DOHH2 (cell line): ENCODE data around the gene CFAP46.

Source experiments
- EZH2phosphoT487 ChIP-seq: fragments of 200-600 bp; sonication (generic); IDR thresholded peaks from 2 replicates; pipeline ENCODE4 v1.6.1; 2017; ENCODE audit warnings: borderline replicate concordance, mild to moderate bottlenecking, antibody characterized with exemption, low read length, moderate library complexity, mixed read lengths
- TF ChIP-seq, protein P1 (sequence below): fragments of 200-600 bp; sonication (generic); IDR thresholded peaks from one replicate; pipeline ENCODE4 v1.5.1; 2014; ENCODE audit warnings: antibody characterized with exemption, mild to moderate bottlenecking, low read depth, low read length; ENCODE audit not compliant: poor library complexity, severe bottlenecking

DNA sequence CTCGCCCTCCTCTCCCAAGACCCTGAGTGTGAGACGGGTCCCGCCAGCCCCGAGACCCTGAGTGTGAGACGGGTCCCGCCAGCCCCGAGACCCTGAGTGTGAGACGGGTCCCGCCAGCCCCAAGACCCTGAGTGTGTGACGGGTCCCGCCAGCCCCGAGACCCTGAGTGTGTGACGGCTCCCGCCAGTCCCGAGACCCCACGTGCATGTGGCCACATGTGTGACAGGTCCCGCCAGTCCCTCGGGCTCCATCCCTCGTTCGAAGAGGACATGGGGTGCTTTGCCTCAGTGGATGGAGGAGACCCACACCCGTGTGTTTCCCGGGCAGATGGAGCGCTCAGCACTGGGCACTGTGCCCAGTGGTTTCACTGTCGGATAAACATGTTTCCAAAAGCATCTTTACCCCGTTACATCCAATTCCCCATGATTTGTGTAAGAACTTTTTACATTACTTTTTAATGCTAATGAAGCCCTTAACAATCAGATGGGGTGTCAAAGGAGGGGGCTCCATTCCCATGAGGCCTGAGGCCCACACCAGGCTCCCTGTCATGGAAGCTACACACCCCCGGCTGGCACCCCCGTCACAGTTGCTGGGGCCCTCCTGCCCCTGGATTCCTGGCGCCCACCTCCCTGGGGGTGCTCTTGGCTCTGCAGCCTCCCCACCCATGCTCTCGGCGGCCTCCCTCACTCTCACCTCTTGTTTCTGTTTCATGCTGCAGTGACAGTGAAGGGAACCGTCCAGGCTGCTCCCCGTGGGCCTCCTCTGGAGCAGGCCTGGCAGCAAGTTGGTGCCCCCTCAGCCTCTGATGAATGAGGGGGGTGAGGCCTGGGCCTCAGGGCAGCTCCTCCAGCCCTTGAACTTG is 48.5 kb upstream of the CFAP46 start:
- TF ChIP-seq, protein P1, sequence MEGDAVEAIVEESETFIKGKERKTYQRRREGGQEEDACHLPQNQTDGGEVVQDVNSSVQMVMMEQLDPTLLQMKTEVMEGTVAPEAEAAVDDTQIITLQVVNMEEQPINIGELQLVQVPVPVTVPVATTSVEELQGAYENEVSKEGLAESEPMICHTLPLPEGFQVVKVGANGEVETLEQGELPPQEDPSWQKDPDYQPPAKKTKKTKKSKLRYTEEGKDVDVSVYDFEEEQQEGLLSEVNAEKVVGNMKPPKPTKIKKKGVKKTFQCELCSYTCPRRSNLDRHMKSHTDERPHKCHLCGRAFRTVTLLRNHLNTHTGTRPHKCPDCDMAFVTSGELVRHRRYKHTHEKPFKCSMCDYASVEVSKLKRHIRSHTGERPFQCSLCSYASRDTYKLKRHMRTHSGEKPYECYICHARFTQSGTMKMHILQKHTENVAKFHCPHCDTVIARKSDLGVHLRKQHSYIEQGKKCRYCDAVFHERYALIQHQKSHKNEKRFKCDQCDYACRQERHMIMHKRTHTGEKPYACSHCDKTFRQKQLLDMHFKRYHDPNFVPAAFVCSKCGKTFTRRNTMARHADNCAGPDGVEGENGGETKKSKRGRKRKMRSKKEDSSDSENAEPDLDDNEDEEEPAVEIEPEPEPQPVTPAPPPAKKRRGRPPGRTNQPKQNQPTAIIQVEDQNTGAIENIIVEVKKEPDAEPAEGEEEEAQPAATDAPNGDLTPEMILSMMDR = no peak
- TF ChIP-seq EZH2phosphoT487 = no peak
